ENCODE measurements around the gene CACNA1B.

The CACNA1B gene

GRCh38 chr9:137967280-137967953 is 89.8 kb downstream of the CACNA1B start:
- no peak for DNase-seq (ENCODE audit: low read depth)

GRCh38 chr9:137968235-137968634 is 90.7 kb downstream of the CACNA1B start:
- no peak for DNase-seq (ENCODE audit: low read depth)

- DNase-seq (ENCODE audit: low read depth), result no peak
These were observed 91.4 kb downstream of the CACNA1B start for GRCh38 chr9:137969008-137969407.

- no peak for DNase-seq (ENCODE audit: low read depth)
These were observed 92.1 kb downstream of the CACNA1B start for GRCh38 chr9:137969685-137970084.

- no peak for DNase-seq (ENCODE audit: low read depth)
These were observed 92.5 kb downstream of the CACNA1B start for GRCh38 chr9:137970098-137970497.

GRCh38 chr9:137970686-137971476 is 93.3 kb downstream of the CACNA1B start:
- no peak for DNase-seq (ENCODE audit: low read depth)

GRCh38 chr9:137971477-137972138 is 94.0 kb downstream of the CACNA1B start:
- no peak for DNase-seq (ENCODE audit: low read depth)

- no peak for DNase-seq (ENCODE audit: low read depth)
These were observed 94.9 kb downstream of the CACNA1B start for GRCh38 chr9:137972355-137972987.

- DNase-seq (ENCODE audit: low read depth), result no peak
These were observed 95.4 kb downstream of the CACNA1B start for GRCh38 chr9:137972988-137973470.

- DNase-seq (ENCODE audit: low read depth), result no peak
These were observed 96.3 kb downstream of the CACNA1B start for GRCh38 chr9:137973829-137974416.

- DNase-seq (ENCODE audit: low read depth), result no peak
These were observed 97.4 kb downstream of the CACNA1B start for GRCh38 chr9:137974746-137975526.

GRCh38 chr9:137975527-137975913 is 97.9 kb downstream of the CACNA1B start:
- no peak for DNase-seq (ENCODE audit: low read depth)

GRCh38 chr9:137975936-137976565 is 98.5 kb downstream of the CACNA1B start:
- no peak for DNase-seq (ENCODE audit: low read depth)

- no peak for DNase-seq (ENCODE audit: low read depth)
These were observed 100.1 kb downstream of the CACNA1B start for GRCh38 chr9:137977571-137978261.

- DNase-seq (ENCODE audit: low read depth), result no peak
These were observed 100.7 kb downstream of the CACNA1B start for GRCh38 chr9:137978262-137978714.

- DNase-seq (ENCODE audit: low read depth), result no peak
These were observed 104.6 kb downstream of the CACNA1B start for GRCh38 chr9:137982200-137982599.

- DNase-seq (ENCODE audit: low read depth), result no peak
These were observed 106.4 kb downstream of the CACNA1B start for GRCh38 chr9:137984005-137984404.

GRCh38 chr9:137984520-137985257 is 107.1 kb downstream of the CACNA1B start:
- DNase-seq (ENCODE audit: low read depth), result no peak

GRCh38 chr9:137985637-137986071 is 108.1 kb downstream of the CACNA1B start:
- DNase-seq (ENCODE audit: low read depth), result no peak

All from stimulated activated CD8-positive, alpha-beta memory T cell treated with anti-CD3 and anti-CD28 coated beads, Interleukin-15, amount 100 ng/mL, for 1 hour (primary cell).